Smooth muscle cell (in vitro differentiated cells): Measurements from ENCODE around the gene SCAMP1. TPM values are rescaled to one million over a fixed set of nuclear protein-coding genes. Genes with fewer than 3 reads are reported as not detected.
A peak's percentile ranks its signal among the peaks of the same experiment; 100 is the strongest.

Experiments used
- DNase-seq: peaks from one replicate; lab custom pipeline; 2025; ENCODE audit not compliant: unreplicated experiment; lab: John Stamatoyannopoulos, UW
- H2AFZ ChIP-seq: fragments of 200-600 bp; sonication (generic); 2 replicates; pipeline ENCODE4 v1.6.0; 2016; ENCODE audit warnings: antibody characterized with exemption, low read depth, mild to moderate bottlenecking
- H3F3A ChIP-seq: fragments of 200-600 bp; sonication (generic); 2 replicates; pipeline ENCODE4 v1.6.0; 2017; ENCODE audit warnings: antibody characterized with exemption, low read depth
- H3K27ac ChIP-seq: fragments of 200-600 bp; sonication (generic); 2 replicates; pipeline ENCODE4 v1.5.1; 2016; ENCODE audit warnings: low read depth, mild to moderate bottlenecking
- H3K27me3 ChIP-seq: fragments of 200-600 bp; sonication (generic); 2 replicates; pipeline ENCODE4 v1.6.1; 2016; ENCODE audit warnings: low read depth, mild to moderate bottlenecking
- H3K36me3 ChIP-seq: fragments of 200-600 bp; sonication (generic); 2 replicates; pipeline ENCODE4 v1.5.1; 2016; ENCODE audit warnings: low read depth
- H3K4me1 ChIP-seq: fragments of 200-600 bp; sonication (generic); 2 replicates; pipeline ENCODE4 v1.5.1; 2016; ENCODE audit warnings: low read depth
- H3K4me2 ChIP-seq: fragments of 200-600 bp; sonication (generic); 2 replicates; pipeline ENCODE4 v1.6.0; 2016; ENCODE audit warnings: mild to moderate bottlenecking
- H3K4me3 ChIP-seq: fragments of 200-600 bp; sonication (generic); 2 replicates; pipeline ENCODE4 v1.5.1; 2016; ENCODE audit warnings: mild to moderate bottlenecking
- H3K79me2 ChIP-seq: fragments of 200-600 bp; sonication (generic); 2 replicates; pipeline ENCODE4 v1.6.0; 2016; ENCODE audit warnings: low read depth, mild to moderate bottlenecking
- H3K9ac ChIP-seq: fragments of 200-600 bp; sonication (generic); 2 replicates; pipeline ENCODE4 v1.6.0; 2016; ENCODE audit warnings: low read depth
- H3K9me3 ChIP-seq: fragments of 200-600 bp; sonication (generic); replicated peaks from 2 replicates; pipeline ENCODE4 v1.5.1; 2016; ENCODE audit warnings: low read depth
- H4K20me1 ChIP-seq: fragments of 200-600 bp; sonication (generic); 2 replicates; pipeline ENCODE4 v1.6.0; 2016; ENCODE audit warnings: low read depth
- CTCF ChIP-seq: fragments of 200-600 bp; sonication (generic); IDR thresholded peaks from 2 replicates; pipeline ENCODE4 v1.5.1; 2017; ENCODE audit warnings: borderline replicate concordance, mild to moderate bottlenecking, antibody characterized with exemption; ENCODE audit not compliant: insufficient read depth, poor library complexity, severe bottlenecking
- WGBS: methylation state at CpG from one replicate; pipeline ENCODE4 v1.1.7; 2016; ENCODE audit warnings: low lambda C conversion rate; 5-methylcytosine and 5-hydroxymethylcytosine counted together
- polyA plus RNA-seq: library from polyadenylated mRNA; unstranded; fragments of >200 nt; fragmentation: Nextera tagmentation; extraction: Ambion mirVana; gene quantifications from 2 replicates; pipeline ENCODE4 v1.2.1, GENCODE V29; 2016
- total RNA-seq: library from RNA; depleted of rRNA; stranded (reverse); fragments of >200 nt; gene quantifications from 2 replicates; pipeline ENCODE4 v1.2.3, GENCODE V29; 2014

SCAMP1 gene
- total and polyA plus RNA-seq, 2 experiments from 2014 or later = 21.0 to 45.6 TPM

GRCh38 chr5:78512435-78512834, 152.0 kb downstream of the SCAMP1 start:
- H3K27ac ChIP-seq = no peak overlapping the region
- H3K36me3 ChIP-seq = no peaks in the 10 kb centered on the region
- peaks cover 28% of the 10 kb centered on the region for H3K4me1 ChIP-seq
- H3K79me2 ChIP-seq = peaks cover 39% of the 10 kb centered on the region
- no peaks in the 10 kb centered on the region for H3K9me3 ChIP-seq
- WGBS = 98% methylated on average over 3 of the region's 3 CpGs
- H2AFZ ChIP-seq = no peak overlapping the region
- no peak overlapping the region for H3K4me3 ChIP-seq
- peaks cover 12% of the 10 kb centered on the region for H3F3A ChIP-seq
- no peak overlapping the region for H3K4me2 ChIP-seq
- TF ChIP-seq CTCF = no peak
- peaks cover 13% of the 10 kb centered on the region for H4K20me1 ChIP-seq
- H3K9ac ChIP-seq = no peak overlapping the region
- DNase-seq = no peak
- no peaks in the 10 kb centered on the region for H3K27me3 ChIP-seq

GRCh38 chr5:78513441-78513840, 153.0 kb downstream of the SCAMP1 start:
- WGBS = 81% methylated on average over 6 of the region's 6 CpGs
- no peaks in the 10 kb centered on the region for H3K27me3 ChIP-seq

GRCh38 chr5:78514427-78515330, 154.3 kb downstream of the SCAMP1 start:
- Histone ChIP-seq H3K9me3 (no peaks in the 10 kb centered on the region), H3K79me2 (peaks cover 45% of the 10 kb centered on the region), H3K4me3 (no peak overlapping the region), H3F3A (peaks cover 6% of the 10 kb centered on the region), H3K36me3 (no peaks in the 10 kb centered on the region), H3K9ac (no peak overlapping the region), H4K20me1 (peaks cover 4% of the 10 kb centered on the region), H2AFZ (no peak overlapping the region), H3K27ac (no peak overlapping the region), H3K27me3 (no peaks in the 10 kb centered on the region), H3K4me2 (no peak overlapping the region), H3K4me1 (peaks cover 20% of the 10 kb centered on the region)
- DNase-seq = no peak
- WGBS = 83% methylated on average over 8 of the region's 8 CpGs
- TF ChIP-seq CTCF = no peak

More at GRCh38 chr5:78513441-78513840, 153.0 kb downstream of the SCAMP1 start:
- no peak overlapping the region for H3K9ac ChIP-seq
- TF ChIP-seq CTCF = no peak
- no peak overlapping the region for H3K27ac ChIP-seq
- H3K36me3 ChIP-seq = no peaks in the 10 kb centered on the region
- DNase-seq = no peak
- H3F3A ChIP-seq = peaks cover 8% of the 10 kb centered on the region
- H3K4me3 ChIP-seq = no peak overlapping the region
- peaks cover 25% of the 10 kb centered on the region for H3K4me1 ChIP-seq
- no peak overlapping the region for H2AFZ ChIP-seq
- H3K4me2 ChIP-seq = no peak overlapping the region
- no peaks in the 10 kb centered on the region for H3K9me3 ChIP-seq
- H4K20me1 ChIP-seq = peaks cover 13% of the 10 kb centered on the region
- H3K79me2 ChIP-seq = peaks cover 45% of the 10 kb centered on the region

- H3K79me2 ChIP-seq = peaks cover 50% of the 10 kb centered on the region
- peaks cover 18% of the 10 kb centered on the region for H3K4me1 ChIP-seq
- H3K4me2 ChIP-seq = no peak overlapping the region
- H3F3A ChIP-seq = peaks cover 6% of the 10 kb centered on the region
- no peaks in the 10 kb centered on the region for H3K9me3 ChIP-seq
- H3K4me3 ChIP-seq = no peak overlapping the region
- no peak overlapping the region for H3K9ac ChIP-seq
- no peaks in the 10 kb centered on the region for H4K20me1 ChIP-seq
- peak overlapping the region; percentile 4 for H3K27ac ChIP-seq
- H3K27me3 ChIP-seq = no peaks in the 10 kb centered on the region
- H2AFZ ChIP-seq = no peak overlapping the region
- no peaks in the 10 kb centered on the region for H3K36me3 ChIP-seq
- 98% methylated on average over 3 of the region's 3 CpGs for WGBS
- no peak for TF ChIP-seq CTCF
- DNase-seq = no peak
Observed at GRCh38 chr5:78515670-78516069, 155.3 kb downstream of the SCAMP1 start.
